HG03064 (cell line): ENCODE results near the gene CTDSPL.
"Not testable (repeated sequence)": the region's sequence is repeated elsewhere in the genome, so short reads cannot be mapped to it uniquely, and the experiment has no call there.

Experiments used
- ATAC-seq: cut with Tn5 transposase; IDR thresholded peaks from one replicate; pipeline ENCODE4 v1.9.1; 2021; ENCODE audit warnings: low read depth; ENCODE audit not compliant: unreplicated experiment

The CTDSPL gene

GRCh38 chr3:37982331-37982730 is 120.7 kb downstream of the CTDSPL start:
- no peak for ATAC-seq

DNA sequence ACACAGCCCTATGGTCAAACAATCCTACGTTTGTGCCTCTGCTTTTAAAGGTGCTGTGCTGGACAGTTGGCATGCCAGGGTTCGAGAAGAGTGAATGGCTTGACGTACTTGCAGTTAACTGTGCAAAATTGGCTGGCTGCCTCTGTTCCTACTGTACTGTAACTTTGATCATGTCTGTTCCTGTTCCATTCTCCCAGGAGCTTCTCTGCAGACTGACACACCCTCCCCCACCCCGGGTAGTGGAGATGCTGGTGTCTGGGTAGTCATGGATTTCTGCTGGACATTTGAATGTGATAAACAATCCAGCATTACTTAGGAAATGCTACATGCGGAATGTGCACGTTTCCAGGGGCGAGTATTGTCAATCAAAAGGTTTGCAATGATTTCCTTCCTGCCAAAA is 122.4 kb downstream of the CTDSPL start:
- ATAC-seq = no peak

DNA sequence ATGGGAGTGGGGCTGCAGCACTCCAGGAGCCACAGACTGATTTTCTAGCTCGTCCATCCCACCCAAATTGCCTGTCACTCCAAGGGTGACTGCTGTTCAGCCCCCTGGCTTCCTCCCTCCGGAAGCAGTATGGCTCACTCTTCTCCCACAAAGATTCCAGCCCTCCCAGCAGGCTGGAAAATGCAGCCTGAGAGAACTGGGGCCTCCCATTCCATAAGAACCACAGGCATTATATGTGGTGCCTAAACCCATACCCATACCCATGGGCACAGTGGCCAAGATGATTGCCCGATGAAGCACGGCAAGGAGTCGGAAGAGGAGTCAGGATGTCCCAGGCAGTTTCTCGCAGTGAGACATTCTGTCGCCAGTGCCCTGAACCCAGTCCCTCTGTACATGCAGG is 122.9 kb downstream of the CTDSPL start:
- no peak for ATAC-seq

DNA sequence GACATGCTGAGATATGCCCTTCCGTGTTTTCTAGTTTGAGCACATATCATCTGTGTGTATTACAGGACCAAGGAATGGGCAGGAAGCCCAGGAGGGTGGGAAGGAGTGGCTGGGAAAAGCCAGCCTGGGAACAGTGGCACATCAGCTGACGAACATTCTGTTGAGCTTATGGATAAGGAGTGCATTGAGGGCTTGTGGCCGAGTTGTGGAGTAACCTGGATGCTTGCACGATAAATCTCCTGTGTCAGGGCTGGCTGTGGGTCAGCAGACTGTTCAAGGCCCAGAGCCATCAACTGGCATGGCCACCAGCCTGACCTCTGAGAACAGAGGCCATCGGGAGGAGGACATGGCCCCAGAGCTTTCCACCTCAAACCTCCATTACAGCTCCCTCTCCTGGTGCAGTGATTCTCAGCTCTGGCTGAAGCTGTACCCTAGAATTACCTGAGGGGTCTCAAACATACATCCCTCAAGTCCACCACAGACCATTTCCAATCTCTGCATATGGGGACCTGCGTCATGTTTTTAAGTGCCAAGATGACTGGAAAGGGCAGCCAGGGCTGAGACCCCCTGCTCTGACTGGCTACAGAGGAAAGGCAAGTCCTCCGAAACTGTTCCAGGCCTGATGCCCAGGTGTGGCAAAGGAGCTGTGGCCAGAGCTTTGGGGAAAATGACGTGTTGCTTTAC is 124.1 kb downstream of the CTDSPL start:
- no peak for ATAC-seq

DNA sequence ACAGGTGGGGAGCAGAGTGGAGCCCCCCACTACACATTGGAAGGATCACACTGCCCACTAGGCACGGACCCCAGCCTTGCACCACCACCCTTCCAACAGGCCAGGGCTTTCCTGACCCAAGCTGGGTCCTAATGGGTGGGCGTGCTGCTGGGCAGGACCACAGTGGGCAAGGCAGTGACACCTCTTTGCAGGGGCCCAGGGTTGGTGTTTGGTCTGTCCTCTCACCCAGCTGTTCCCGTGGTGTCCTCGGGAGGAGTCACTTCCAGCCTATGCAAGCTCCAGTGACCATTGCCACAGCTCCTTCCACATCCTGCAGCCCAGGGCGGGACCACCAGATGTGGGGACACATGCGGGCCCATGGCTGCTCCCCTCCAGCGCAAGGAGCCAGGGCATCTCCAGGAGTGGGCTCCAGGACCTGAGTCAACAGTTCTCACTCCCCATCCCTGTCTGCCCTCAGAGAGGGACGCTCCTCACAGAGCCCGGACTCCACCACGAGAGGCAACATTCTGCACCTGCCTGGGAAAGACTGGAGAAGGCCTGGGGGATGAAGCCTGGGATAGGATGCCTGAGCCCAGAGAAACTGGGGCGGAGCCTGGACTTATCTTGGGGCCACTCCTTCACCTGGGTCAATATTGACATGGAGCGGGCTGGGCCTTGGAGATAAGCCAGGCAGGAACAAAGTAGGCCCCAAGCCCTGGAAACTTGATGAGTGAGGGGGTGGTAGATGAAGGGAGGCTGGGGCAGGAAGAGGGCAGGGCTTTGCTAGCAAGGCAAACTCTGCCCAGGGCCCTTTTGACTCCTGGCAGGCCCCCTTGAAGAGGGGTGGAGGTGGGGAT is 125.0 kb downstream of the CTDSPL start:
- ATAC-seq = no peak

GRCh38 chr3:37987315-37987697 is 125.6 kb downstream of the CTDSPL start:
- ATAC-seq = no peak

- no peak for ATAC-seq
Observed at GRCh38 chr3:37987751-37988179, 126.1 kb downstream of the CTDSPL start.

GRCh38 chr3:37988376-37988775 is 126.7 kb downstream of the CTDSPL start:
- not testable (repeated sequence) for ATAC-seq

DNA sequence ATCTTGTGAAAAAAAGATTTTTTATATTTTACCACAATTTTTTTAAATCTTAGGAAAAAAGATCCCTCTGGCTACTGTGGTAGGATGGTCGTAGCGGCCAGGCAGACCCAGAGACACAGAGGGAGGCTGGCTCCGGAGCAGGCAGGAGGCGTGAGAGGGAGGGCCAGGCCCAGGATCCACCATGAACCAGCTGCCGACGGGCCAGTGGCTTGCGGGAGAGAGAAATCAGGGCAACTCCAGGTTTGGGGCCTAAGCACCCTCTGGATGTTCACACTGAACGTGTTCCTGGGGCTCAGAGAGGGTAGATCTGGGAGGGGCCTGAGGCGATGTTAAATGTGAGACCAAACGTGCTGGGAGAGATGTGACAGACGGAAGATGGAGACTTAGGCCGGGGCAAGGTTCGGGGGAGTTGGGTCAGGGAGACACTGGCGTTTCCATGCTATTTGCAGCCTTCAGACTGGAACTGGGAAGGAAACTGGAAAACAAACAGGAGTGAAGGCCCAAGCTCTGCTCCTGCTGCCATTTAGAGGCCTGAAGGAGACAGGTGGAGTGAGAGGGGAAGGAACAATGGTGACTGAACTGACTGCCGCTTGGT is 127.3 kb downstream of the CTDSPL start:
- no peak for ATAC-seq

GRCh38 chr3:37989821-37990480 is 128.3 kb downstream of the CTDSPL start:
- ATAC-seq = no peak

GRCh38 chr3:37990527-37990926 is 128.8 kb downstream of the CTDSPL start, which contains the start of gene VILL:
Gene VILL (plus strand): TSS chr3:37990786. CDS start chr3:37993673, 2,887 bp downstream.
- no peak for ATAC-seq

DNA sequence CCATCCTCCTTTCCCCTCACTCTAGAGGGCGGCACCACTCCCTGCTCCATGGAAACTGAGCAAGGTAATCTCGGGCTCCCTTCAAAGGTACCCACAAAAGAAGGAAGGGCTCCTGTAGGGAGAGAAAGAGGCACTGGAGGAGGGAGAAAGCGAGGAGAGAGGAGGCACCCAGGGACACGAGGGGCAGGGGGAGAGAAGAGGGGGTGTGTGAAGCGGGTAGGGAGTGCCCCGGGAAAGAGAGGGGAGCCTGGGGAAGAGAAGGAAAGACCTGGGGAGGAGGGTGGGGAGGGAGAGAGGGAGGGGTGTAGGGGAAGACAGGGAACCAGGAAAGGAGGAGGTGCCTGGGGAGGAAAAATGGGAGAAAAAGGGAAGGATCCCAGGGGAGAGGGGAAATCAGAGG is 129.4 kb downstream of the CTDSPL start:
- no peak for ATAC-seq

- no peak for ATAC-seq
Observed at GRCh38 chr3:37991823-37992222, 130.1 kb downstream of the CTDSPL start.

GRCh38 chr3:37992271-37993066 is 130.8 kb downstream of the CTDSPL start:
- no peak for ATAC-seq

GRCh38 chr3:37993067-37993455 is 131.4 kb downstream of the CTDSPL start:
- no peak for ATAC-seq

GRCh38 chr3:37993460-37993819 is 131.8 kb downstream of the CTDSPL start:
- no peak for ATAC-seq

DNA sequence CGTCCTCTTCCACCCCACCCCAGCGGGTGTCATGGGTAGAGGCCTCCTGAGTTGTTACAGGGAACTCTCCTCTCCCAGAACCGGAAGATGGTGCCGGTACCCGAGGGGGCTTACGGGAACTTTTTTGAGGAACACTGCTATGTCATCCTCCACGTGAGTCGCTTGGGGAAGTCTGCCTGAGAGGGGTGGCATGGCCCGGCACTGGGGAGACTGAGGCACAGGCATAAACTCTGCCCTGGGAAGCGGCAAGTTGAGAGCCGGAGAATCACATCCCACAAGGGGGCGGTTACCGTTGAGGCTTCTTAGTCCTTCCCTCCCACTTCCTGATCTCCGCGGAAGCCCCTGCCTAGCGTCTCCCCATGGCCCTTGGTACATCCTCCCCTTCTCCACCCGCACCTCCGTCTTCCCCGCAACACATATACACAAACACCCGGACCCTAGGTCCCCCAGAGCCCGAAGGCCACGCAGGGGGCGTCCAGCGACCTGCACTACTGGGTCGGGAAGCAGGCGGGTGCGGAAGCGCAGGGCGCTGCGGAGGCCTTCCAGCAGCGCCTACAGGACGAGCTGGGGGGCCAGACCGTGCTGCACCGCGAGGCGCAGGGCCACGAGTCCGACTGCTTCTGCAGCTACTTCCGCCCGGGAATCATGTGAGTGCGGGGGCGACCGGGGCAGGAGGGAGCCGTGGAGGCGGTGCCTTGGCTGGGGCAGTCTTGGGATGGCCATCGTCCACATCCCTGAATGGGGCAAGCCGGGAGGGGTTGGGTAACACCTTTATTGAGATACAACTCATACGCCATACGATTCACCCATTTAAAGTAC is 132.3 kb downstream of the CTDSPL start:
- ATAC-seq = peak; percentile 55

DNA sequence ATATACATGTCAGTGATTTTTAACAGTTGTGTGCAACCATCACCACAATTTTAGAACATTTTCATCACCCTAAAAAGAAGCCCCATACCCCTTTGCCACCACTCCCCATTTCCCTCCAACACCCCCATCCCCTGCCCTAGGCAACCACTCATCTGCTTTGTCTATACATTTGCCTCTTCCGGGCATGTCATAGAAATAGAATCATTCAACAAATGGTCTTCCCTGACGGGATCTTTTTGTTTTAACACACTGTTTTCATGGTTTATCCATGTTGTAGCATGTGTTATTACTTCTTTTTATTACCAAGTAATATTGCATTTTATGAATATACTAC is 132.9 kb downstream of the CTDSPL start:
- ATAC-seq = no peak
